ENCODE results near the gene C15orf39. TPM values are rescaled to one million over a fixed set of nuclear protein-coding genes. Genes with fewer than 3 reads are reported as not detected.
A peak's percentile ranks its signal among the peaks of the same experiment; 100 is the strongest.

Gene C15orf39
- total and polyA plus RNA-seq, 2 of the 13 experiments (the other 11 are each of a cell fraction or from before 2014, with no cell fraction given) = 6.2 to 13.5 TPM

DNA sequence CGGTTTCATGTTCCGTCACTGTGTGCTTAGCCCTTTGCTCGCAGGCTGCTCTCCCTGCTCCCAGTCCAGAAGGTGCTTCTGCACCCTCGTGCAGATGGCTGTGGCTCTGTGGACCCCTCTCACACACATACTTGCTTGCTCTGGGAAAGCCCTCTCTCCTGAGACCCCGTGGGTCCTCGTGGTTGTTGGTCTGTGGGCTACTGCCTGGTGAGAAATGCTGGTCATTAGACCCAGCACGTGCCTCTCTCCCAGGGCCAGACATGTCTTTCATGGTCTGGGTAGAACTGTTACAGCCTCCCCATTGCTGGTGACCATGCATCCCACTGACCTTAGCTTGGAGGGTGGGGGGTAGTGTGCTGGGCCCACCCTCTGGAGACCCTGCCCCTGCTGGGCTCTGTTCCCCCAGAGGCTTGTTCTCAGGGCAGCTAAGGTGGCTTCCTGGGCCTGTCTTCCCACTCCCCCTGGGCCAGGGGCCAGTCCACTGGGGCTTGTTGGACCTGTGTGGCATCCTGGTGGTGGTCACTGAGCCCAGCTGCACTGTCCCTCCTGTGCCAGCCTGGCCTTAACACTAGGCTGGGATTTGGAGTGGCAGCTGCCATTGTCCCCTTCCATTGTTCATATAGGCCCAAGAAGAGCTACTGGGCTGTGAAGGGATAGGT, 10.6 kb downstream of the C15orf39 start:
- Histone ChIP-seq H3K27me3 (ENCODE audit: control insufficient read depth in 1 of 2, insufficient read depth in 2 of 2, low read length in 2 of 2) (no peaks in the 10 kb centered on the region), H3K27ac (ENCODE audit: extremely low read length, insufficient read depth, low read length) (no peak overlapping the region), H3K36me3 (replicated peaks in 1 of 2; ENCODE audit: control insufficient read depth in 1 of 2, insufficient read depth in 2 of 2, low read length in 2 of 2) (peaks cover 47 to 58% of the 10 kb centered on the region in 2 experiments; a peak in 4 of 5 replicates), H2AFZ (ENCODE audit: low read length) (no peak overlapping the region), H3K4me1 (ENCODE audit: insufficient read depth, low read length) (peaks cover 6% of the 10 kb centered on the region; the same call in 1 of the 2 replicates), H3K4me2 (ENCODE audit: low read depth, low read length) (no peak overlapping the region), H4K20me1 (ENCODE audit: insufficient read depth, low read length) (peaks cover 67% of the 10 kb centered on the region), H3K79me2 (ENCODE audit: insufficient read depth, low read length) (peaks cover 35% of the 10 kb centered on the region), H3K9me3 (ENCODE audit: low read length) (no peaks in the 10 kb centered on the region), H3K4me3 (replicated peaks in 1 of 3; ENCODE audit: insufficient read depth in 1 of 3, low read depth in 2 of 3, low read length in 3 of 3) (no peak overlapping the region), H3K9ac (ENCODE audit: insufficient read depth, low read depth, low read length) (no peak overlapping the region)
- DNase-seq (ENCODE audit: low spot score) (no peak), ATAC-seq (no peak), FAIRE-seq (no peak)
- 94% methylated on average over 5 of the region's 7 CpGs for WGBS (ENCODE audit: low lambda C conversion rate)
- POLR2A ChIA-PET = no interaction called here
- in situ Hi-C loops (cut with HindIII; ENCODE audit: extremely low pct_ligation_motif_present, low pct_unique_long_range_greater_than_20kb) = no loop called here
- intact Hi-C loops (cut with micrococcal nuclease; ENCODE audit: unreplicated experiment) = no loop called here
- CTCF ChIA-PET (ENCODE audit: low intra/inter-chr PET ratio, low total read pairs) = no interaction called here
- TF ChIP-seq ZC3H13 (CRISPR knock-in tag; IDR thresholded peaks at IDR 0.05) (peak; percentile 58; the same call in 1 of the 2 replicates), POLR2A (IDR thresholded peaks at IDR 0.05; ENCODE audit: insufficient read depth in 1 of 2, low read depth in 2 of 2, low read length in 2 of 2) (peak in 1 of 2 experiments; percentile 16; a peak in 1 of 4 replicates), ZNF17 (CRISPR knock-in tag; IDR thresholded peaks at IDR 0.05) (no peak), AGO2 (optimal IDR thresholded peaks at IDR 0.05; ENCODE audit: low read depth, low read length) (peak; percentile 74)
- no TSS peak for BruUV-seq (replicated peaks)

DNA sequence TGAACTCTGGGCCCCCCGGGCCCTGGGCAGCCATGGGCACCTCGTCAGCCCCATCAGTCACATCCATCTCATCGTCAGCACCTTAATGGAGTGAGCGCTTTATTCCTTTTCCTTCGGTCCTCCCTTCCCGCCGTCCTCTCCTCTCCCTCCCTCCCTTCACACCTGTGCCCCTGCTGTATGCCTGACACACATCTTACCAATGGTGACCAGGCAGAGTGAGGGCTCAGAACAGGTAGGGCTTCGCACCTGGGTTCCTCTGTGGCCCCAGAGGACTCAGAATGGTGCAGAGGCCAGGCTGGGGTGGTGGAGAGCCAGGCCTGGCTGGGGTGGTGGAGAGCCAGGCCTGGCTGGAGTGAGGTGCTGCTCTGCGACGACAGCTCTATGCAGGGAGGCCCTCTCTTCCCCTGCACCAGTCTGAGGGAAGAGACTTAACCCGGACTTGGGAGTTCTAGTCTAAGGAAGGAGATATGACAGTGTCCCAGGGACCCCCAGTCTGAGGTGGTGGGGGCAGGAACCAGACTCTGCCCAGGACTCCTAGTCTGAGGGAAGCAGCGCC, 11.6 kb downstream of the C15orf39 start:
- no peaks in the 10 kb centered on the region for H3K27me3 ChIP-seq (ENCODE audit: control insufficient read depth in 1 of 2, insufficient read depth in 2 of 2, low read length in 2 of 2)
- no peak overlapping the region for H3K27ac ChIP-seq (ENCODE audit: extremely low read length, insufficient read depth, low read length)
- intact Hi-C loops (cut with micrococcal nuclease; ENCODE audit: unreplicated experiment) = no loop called here
- FAIRE-seq (no peak), ATAC-seq (no peak; the same call in 2 of the 3 replicates), DNase-seq (ENCODE audit: low spot score) (no peak)
- 91% methylated on average over 12 of the region's 12 CpGs for WGBS (ENCODE audit: low lambda C conversion rate)
- no peak overlapping the region for H3K4me3 ChIP-seq (replicated peaks in 1 of 3; ENCODE audit: insufficient read depth in 1 of 3, low read depth in 2 of 3, low read length in 3 of 3)
- H3K4me1 ChIP-seq (ENCODE audit: insufficient read depth, low read length) = peaks cover 7% of the 10 kb centered on the region; the same call in 1 of the 2 replicates
- no TSS peak for BruUV-seq (replicated peaks)
- no peak overlapping the region for H3K4me2 ChIP-seq (ENCODE audit: low read depth, low read length)
- POLR2A ChIA-PET = interaction anchor here (2.3 kb wide), 1 partner anchor 170 kb away, joined by 9 read pairs; no protein-coding TSS in a partner anchor
- in situ Hi-C loops (cut with HindIII; ENCODE audit: extremely low pct_ligation_motif_present, low pct_unique_long_range_greater_than_20kb) = no loop called here
- H4K20me1 ChIP-seq (ENCODE audit: insufficient read depth, low read length) = peaks cover 57% of the 10 kb centered on the region
- no peak overlapping the region for H2AFZ ChIP-seq (ENCODE audit: low read length)
- CTCF ChIA-PET (ENCODE audit: low intra/inter-chr PET ratio, low total read pairs) = no interaction called here
- no peak overlapping the region for H3K9ac ChIP-seq (ENCODE audit: insufficient read depth, low read depth, low read length)
- H3K79me2 ChIP-seq (ENCODE audit: insufficient read depth, low read length) = peaks cover 25% of the 10 kb centered on the region
- H3K36me3 ChIP-seq (replicated peaks in 1 of 2; ENCODE audit: control insufficient read depth in 1 of 2, insufficient read depth in 2 of 2, low read length in 2 of 2) = peaks cover 37 to 49% of the 10 kb centered on the region in 2 experiments; a peak in 4 of 5 replicates
- H3K9me3 ChIP-seq (ENCODE audit: low read length) = no peaks in the 10 kb centered on the region
- TF ChIP-seq ZKSCAN8 (CRISPR knock-in tag; IDR thresholded peaks at IDR 0.05; ENCODE audit: borderline replicate concordance) = no peak
- TF ChIP-seq ZNF20 (CRISPR knock-in tag; IDR thresholded peaks at IDR 0.05) = no peak
- TF ChIP-seq POLR2AphosphoS5 (IDR thresholded peaks at IDR 0.05; ENCODE audit: low read depth, low read length) = peak; percentile 55
- no peak for TF ChIP-seq NONO (IDR thresholded peaks at IDR 0.05)
- peak; percentile 23; the same call in 1 of the 2 replicates for TF ChIP-seq NONO (CRISPR knock-in tag; conservative IDR thresholded peaks at IDR 0.05)
- TF ChIP-seq POLR2G (IDR thresholded peaks at IDR 0.05; ENCODE audit: low read depth, low read length) = peak; percentile 76
- peak; percentile 21; the same call in 1 of the 2 replicates for TF ChIP-seq RBFOX2 (IDR thresholded peaks at IDR 0.05; ENCODE audit: low read depth, low read length)
- TF ChIP-seq, protein P1, sequence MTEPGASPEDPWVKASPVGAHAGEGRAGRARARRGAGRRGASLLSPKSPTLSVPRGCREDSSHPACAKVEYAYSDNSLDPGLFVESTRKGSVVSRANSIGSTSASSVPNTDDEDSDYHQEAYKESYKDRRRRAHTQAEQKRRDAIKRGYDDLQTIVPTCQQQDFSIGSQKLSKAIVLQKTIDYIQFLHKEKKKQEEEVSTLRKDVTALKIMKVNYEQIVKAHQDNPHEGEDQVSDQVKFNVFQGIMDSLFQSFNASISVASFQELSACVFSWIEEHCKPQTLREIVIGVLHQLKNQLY (CRISPR knock-in tag; IDR thresholded peaks at IDR 0.05) = no peak
- TF ChIP-seq, protein P2, sequence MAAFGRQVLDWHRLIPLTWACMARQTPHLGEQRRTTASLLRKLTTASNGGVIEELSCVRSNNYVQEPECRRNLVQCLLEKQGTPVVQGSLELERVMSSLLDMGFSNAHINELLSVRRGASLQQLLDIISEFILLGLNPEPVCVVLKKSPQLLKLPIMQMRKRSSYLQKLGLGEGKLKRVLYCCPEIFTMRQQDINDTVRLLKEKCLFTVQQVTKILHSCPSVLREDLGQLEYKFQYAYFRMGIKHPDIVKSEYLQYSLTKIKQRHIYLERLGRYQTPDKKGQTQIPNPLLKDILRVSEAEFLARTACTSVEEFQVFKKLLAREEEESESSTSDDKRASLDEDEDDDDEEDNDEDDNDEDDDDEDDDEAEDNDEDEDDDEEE (CRISPR knock-in tag; IDR thresholded peaks at IDR 0.05) = no peak
- no peak for TF ChIP-seq EEA1 (CRISPR knock-in tag; IDR thresholded peaks at IDR 0.05; ENCODE audit: borderline replicate concordance)
- no peak for TF ChIP-seq ZNF274 (CRISPR knock-in tag; IDR thresholded peaks at IDR 0.05)
- no peak for TF ChIP-seq DNMT1 (CRISPR knock-in tag; IDR thresholded peaks at IDR 0.05)
- no peak for TF ChIP-seq KDM3A (CRISPR knock-in tag; IDR thresholded peaks at IDR 0.05; ENCODE audit: low read depth)
- peak; percentile 70; the same call in 1 of the 2 replicates for TF ChIP-seq KDM5B (CRISPR knock-in tag; IDR thresholded peaks at IDR 0.05; ENCODE audit: borderline replicate concordance)
- TF ChIP-seq FOXO1 (CRISPR knock-in tag; IDR thresholded peaks at IDR 0.05) = no peak

Measured in HepG2 (cell line).